GM19468 (cell line): Measurements from ENCODE around the gene FUT7.

ENCODE experiments used
- ATAC-seq: cut with Tn5 transposase; IDR thresholded peaks from one replicate; pipeline ENCODE4 v1.9.1; 2021; ENCODE audit warnings: mild to moderate bottlenecking, moderate library complexity, moderate number of reproducible peaks; ENCODE audit not compliant: unreplicated experiment; ENCODE audit errors: extremely low read depth

FUT7 gene

GRCh38 chr9:136990242-136990911, 41.5 kb downstream of the FUT7 start:
- ATAC-seq: no peak

GRCh38 chr9:136988872-136989271, 43.0 kb downstream of the FUT7 start:
- ATAC-seq: no peak

GRCh38 chr9:136985853-136986252, 46.0 kb downstream of the FUT7 start:
- ATAC-seq: no peak

GRCh38 chr9:136985027-136985602, 46.8 kb downstream of the FUT7 start:
- ATAC-seq: no peak

GRCh38 chr9:136984464-136985026, 47.3 kb downstream of the FUT7 start:
- no peak for ATAC-seq

GRCh38 chr9:136983656-136984314, 48.1 kb downstream of the FUT7 start:
- ATAC-seq: no peak

- no peak for ATAC-seq
Observed at GRCh38 chr9:136983167-136983566, 48.7 kb downstream of the FUT7 start.

GRCh38 chr9:136982232-136983051, 49.4 kb downstream of the FUT7 start, which contains the start of gene LCNL1:
Gene LCNL1, plus strand, starts transcription at chr9:136982993. Its CDS starts 594 bp downstream, at chr9:136983587.
- ATAC-seq: no peak

GRCh38 chr9:136981588-136982231, 50.2 kb downstream of the FUT7 start:
- ATAC-seq: no peak

- ATAC-seq: no peak
Observed at GRCh38 chr9:136980669-136981478, 51.0 kb downstream of the FUT7 start.
